SK-N-SH (cell line): ENCODE measurements around the gene SORCS3. TPM values are rescaled to one million over a fixed set of nuclear protein-coding genes. Genes with fewer than 3 reads are reported as not detected.

Source experiments
- CTCF ChIA-PET: fragments of 300-600, 350-600 bp; formaldehyde crosslinking; extraction: SDS; loops from one replicate; lab custom pipeline; 2021; lab: Yijun Ruan, JAX
- POLR2A ChIA-PET: fragments of 350-600 bp; sonication (Branson Sonifier 250); formaldehyde crosslinking; extraction: SDS; loops from one replicate; lab custom pipeline; 2020; ENCODE audit warnings: antibody characterized with exemption, inconsistent platforms; lab: Yijun Ruan, JAX
- DNase-seq: peaks from one replicate; pipeline ENCODE4 v3.0.0; 2012
- H2AFZ ChIP-seq: fragments of 200-600 bp; sonication (generic); 2 replicates; pipeline ENCODE4 v1.8.1; 2016; ENCODE audit warnings: antibody characterized with exemption, mild to moderate bottlenecking, low read depth
- H3F3A ChIP-seq: fragments of 200-600 bp; sonication (generic); replicated peaks from 2 replicates; pipeline ENCODE3; 2016; ENCODE audit warnings: antibody characterized with exemption, mild to moderate bottlenecking; ENCODE audit not compliant: insufficient read depth
- H3K27ac ChIP-seq, 2 experiments: fragments of 200-500 bp in 1 of 2; fragments of 200-600 bp in 1 of 2; sonication (Bioruptor generic) in 1 of 2; sonication (generic), shearing (Covaris generic) in 1 of 2; 2 replicates each; pipeline versions ENCODE4 v1.5.1 to v1.6.1; 2014 to 2016; ENCODE audit warnings: low read depth in 2 of 2, inconsistent platforms in 1 of 2, low read length in 1 of 2, mild to moderate bottlenecking in 1 of 2, mixed read lengths in 1 of 2
- H3K27me3 ChIP-seq: fragments of 200-600 bp; sonication (generic), shearing (Covaris generic); 2 replicates; pipeline ENCODE4 v1.6.1; 2016; ENCODE audit warnings: mixed run types; ENCODE audit not compliant: insufficient read depth
- H3K36me3 ChIP-seq, 2 experiments: fragments of 200-500 bp in 1 of 2; fragments of 200-600 bp in 1 of 2; sonication (Bioruptor generic) in 1 of 2; sonication (generic) in 1 of 2; replicated peaks in 1 of 2; 2 replicates each; pipeline versions ENCODE3 to v1.5.1; 2014 to 2016; ENCODE audit warnings: low read length in 1 of 2, mild to moderate bottlenecking in 1 of 2; ENCODE audit not compliant: insufficient read depth in 2 of 2, control insufficient read depth in 1 of 2
- H3K4me1 ChIP-seq, 2 experiments: fragments of 200-500 bp in 1 of 2; fragments of 200-600 bp in 1 of 2; sonication (Bioruptor generic) in 1 of 2; sonication (generic), shearing (Covaris generic) in 1 of 2; 2 replicates each; pipeline versions ENCODE4 v1.5.1 to v1.6.1; 2014 to 2016; ENCODE audit warnings: low read depth in 1 of 2, low read length in 1 of 2, mixed run types in 1 of 2; ENCODE audit not compliant: insufficient read depth in 2 of 2, control insufficient read depth in 1 of 2
- H3K4me2 ChIP-seq: fragments of 200-600 bp; sonication (generic), shearing (Covaris generic); 2 replicates; pipeline ENCODE4 v1.6.1; 2017; ENCODE audit warnings: mixed run types
- H3K4me3 ChIP-seq, 2 experiments: fragments of 200-500 bp in 1 of 2; fragments of 200-600 bp in 1 of 2; sonication (Bioruptor generic) in 1 of 2; sonication (generic), shearing (Covaris generic) in 1 of 2; 2 replicates each; pipeline versions ENCODE4 v1.5.1 to v1.8.1; 2014 to 2016; ENCODE audit warnings: low read depth in 2 of 2, inconsistent platforms in 1 of 2, low read length in 1 of 2, mild to moderate bottlenecking in 1 of 2, mixed read lengths in 1 of 2, moderate library complexity in 1 of 2
- H3K79me2 ChIP-seq: fragments of 200-600 bp; sonication (generic); 2 replicates; pipeline ENCODE4 v1.8.1; 2017; ENCODE audit warnings: mild to moderate bottlenecking; ENCODE audit not compliant: insufficient read depth
- H3K9ac ChIP-seq: fragments of 200-600 bp; sonication (generic); 2 replicates; pipeline ENCODE4 v1.6.1; 2017; ENCODE audit warnings: mixed run types
- H3K9me2 ChIP-seq: fragments of 200-600 bp; sonication (generic); 2 replicates; pipeline ENCODE4 v1.6.1; 2017; ENCODE audit warnings: mixed run types
- H3K9me3 ChIP-seq: fragments of 200-600 bp; sonication (generic); 2 replicates; pipeline ENCODE4 v1.6.1; 2017; ENCODE audit warnings: mixed run types, mild to moderate bottlenecking, moderate library complexity
- H4K20me1 ChIP-seq: fragments of 200-600 bp; sonication (generic); 2 replicates; pipeline ENCODE4 v1.6.1; 2017; ENCODE audit warnings: mild to moderate bottlenecking, mixed run types; ENCODE audit not compliant: insufficient read depth
- EP300 ChIP-seq, 2 experiments: IDR thresholded peaks; 2 replicates each; pipeline versions ENCODE4 v1.4.0 to v1.6.1; 2012; ENCODE audit warnings: borderline replicate concordance in 1 of 2, low read depth in 1 of 2, low read length in 1 of 2
- EZH2phosphoT487 ChIP-seq: fragments of 200-600 bp; sonication (generic); IDR thresholded peaks from 2 replicates; pipeline ENCODE4 v1.6.1; 2017; ENCODE audit warnings: low read depth, mixed run types, mild to moderate bottlenecking, antibody characterized with exemption, moderate library complexity, borderline replicate concordance
- FOXJ3 ChIP-seq: sonication (generic); formaldehyde crosslinking; IDR thresholded peaks from 2 replicates; pipeline ENCODE4 v1.5.1; 2020; ENCODE audit warnings: mild to moderate bottlenecking, missing genetic modification reagents
- IRF3 ChIP-seq: fragments of 150-350 bp; IDR thresholded peaks from 2 replicates; pipeline ENCODE4 v1.6.1; 2016; ENCODE audit warnings: mild to moderate bottlenecking, low read depth, low read length
- NFIC ChIP-seq: IDR thresholded peaks from 2 replicates; pipeline ENCODE4 v1.4.0; 2012; ENCODE audit warnings: borderline replicate concordance
- RCOR1 ChIP-seq: fragments of 150-350 bp; IDR thresholded peaks from 2 replicates; pipeline ENCODE4 v1.6.1; 2017; ENCODE audit warnings: antibody characterized with exemption, low read length
- USF2 ChIP-seq: fragments of 150-350 bp; IDR thresholded peaks from 2 replicates; pipeline ENCODE4 v1.6.1; 2017; ENCODE audit warnings: antibody characterized with exemption, low read length, low read depth, borderline replicate concordance
- YY1 ChIP-seq: IDR thresholded peaks from 2 replicates; pipeline ENCODE4 v1.4.0; 2012; ENCODE audit warnings: low read depth, mild to moderate bottlenecking
- WGBS: methylation state at CpG from one replicate; pipeline ENCODE4 v1.1.6; 2017; ENCODE audit warnings: low lambda C conversion rate; 5-methylcytosine and 5-hydroxymethylcytosine counted together
- polyA plus RNA-seq, 3 experiments: library from polyadenylated mRNA; depleted of rRNA; stranded (reverse); fragments of >200 nt; gene quantifications; 2 replicates each; pipeline ENCODE4 v1.2.3, GENCODE V29; 2012
- TF ChIP-seq, protein P1 (sequence below): IDR thresholded peaks from 2 replicates; pipeline ENCODE4 v1.4.0; 2012; ENCODE audit warnings: low read depth
- TF ChIP-seq, protein P2 (sequence below): IDR thresholded peaks from 2 replicates; pipeline ENCODE4 v1.4.0; 2012; ENCODE audit warnings: low read depth, borderline replicate concordance
- TF ChIP-seq, protein P3 (sequence below): fragments of 200-600 bp; sonication (generic); IDR thresholded peaks from 2 replicates; pipeline ENCODE4 v1.6.1; 2017; ENCODE audit warnings: antibody characterized with exemption, mild to moderate bottlenecking, moderate library complexity

The SORCS3 gene
- polyA plus RNA-seq, 1 of the 3 experiments (the other 2 are of a cell fraction), result not detected

- TF ChIP-seq YY1 (no peak), FOXJ3 (CRISPR knock-in tag) (no peak), RCOR1 (no peak), EP300 (IDR thresholded peaks at IDR 0.05; ENCODE audit: borderline replicate concordance in 1 of 2, low read depth in 1 of 2, low read length in 1 of 2) (no peak), EZH2phosphoT487 (no peak)
- TF ChIP-seq, protein P1, sequence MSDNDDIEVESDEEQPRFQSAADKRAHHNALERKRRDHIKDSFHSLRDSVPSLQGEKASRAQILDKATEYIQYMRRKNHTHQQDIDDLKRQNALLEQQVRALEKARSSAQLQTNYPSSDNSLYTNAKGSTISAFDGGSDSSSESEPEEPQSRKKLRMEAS, result no peak
Observed at GRCh38 chr10:104741127-104741526, 100.0 kb downstream of the SORCS3 start (continued).

- no peaks in the 10 kb centered on the region for H3K36me3 ChIP-seq
- no peak overlapping the region for H3K4me3 ChIP-seq
- H3F3A ChIP-seq, result no peaks in the 10 kb centered on the region
- ChIA-PET POLR2A (no interaction called here), CTCF (interaction anchor here (1.0 kb wide), 1 partner anchor 105 kb away, joined by 3 read pairs; no protein-coding TSS in a partner anchor)
- TF ChIP-seq, protein P1, result no peak
- no peaks in the 10 kb centered on the region for H3K4me1 ChIP-seq
- H3K9me3 ChIP-seq, result no peaks in the 10 kb centered on the region
- 17% methylated on average over 1 of the region's 1 CpG for WGBS
- H3K79me2 ChIP-seq, result no peaks in the 10 kb centered on the region
- no peak overlapping the region for H3K4me2 ChIP-seq
- no peak overlapping the region for H3K27ac ChIP-seq
- no peak overlapping the region for H3K9ac ChIP-seq
- H2AFZ ChIP-seq, result no peak overlapping the region
- no peaks in the 10 kb centered on the region for H3K9me2 ChIP-seq
- no peak for DNase-seq
- H3K27me3 ChIP-seq, result no peaks in the 10 kb centered on the region
- no peaks in the 10 kb centered on the region for H4K20me1 ChIP-seq
Observed at GRCh38 chr10:104744052-104744451, 103.0 kb downstream of the SORCS3 start.

DNA sequence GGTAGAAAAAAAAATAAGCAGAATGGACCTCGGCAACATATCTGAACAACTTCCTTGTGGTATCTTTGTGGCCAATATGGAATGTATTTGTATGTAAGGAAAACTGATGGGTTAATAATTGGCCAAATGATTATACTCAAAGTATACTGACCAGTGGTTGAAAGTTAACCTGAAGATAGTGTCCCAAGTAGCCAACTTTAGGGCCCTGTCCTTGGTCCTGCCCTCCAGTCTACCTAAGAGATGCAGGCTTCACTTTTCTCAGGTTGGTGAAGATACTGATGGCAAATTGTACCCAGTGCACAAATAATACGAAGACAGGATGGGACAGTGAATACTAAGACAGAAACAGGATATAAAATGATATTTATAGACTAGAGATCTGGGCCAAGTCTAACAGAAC is 109.2 kb downstream of the SORCS3 start:
- Histone ChIP-seq H3K27ac (no peak overlapping the region), H3K36me3 (no peaks in the 10 kb centered on the region), H3K79me2 (no peaks in the 10 kb centered on the region)
- TF ChIP-seq NFIC, result no peak
- TF ChIP-seq, protein P2, sequence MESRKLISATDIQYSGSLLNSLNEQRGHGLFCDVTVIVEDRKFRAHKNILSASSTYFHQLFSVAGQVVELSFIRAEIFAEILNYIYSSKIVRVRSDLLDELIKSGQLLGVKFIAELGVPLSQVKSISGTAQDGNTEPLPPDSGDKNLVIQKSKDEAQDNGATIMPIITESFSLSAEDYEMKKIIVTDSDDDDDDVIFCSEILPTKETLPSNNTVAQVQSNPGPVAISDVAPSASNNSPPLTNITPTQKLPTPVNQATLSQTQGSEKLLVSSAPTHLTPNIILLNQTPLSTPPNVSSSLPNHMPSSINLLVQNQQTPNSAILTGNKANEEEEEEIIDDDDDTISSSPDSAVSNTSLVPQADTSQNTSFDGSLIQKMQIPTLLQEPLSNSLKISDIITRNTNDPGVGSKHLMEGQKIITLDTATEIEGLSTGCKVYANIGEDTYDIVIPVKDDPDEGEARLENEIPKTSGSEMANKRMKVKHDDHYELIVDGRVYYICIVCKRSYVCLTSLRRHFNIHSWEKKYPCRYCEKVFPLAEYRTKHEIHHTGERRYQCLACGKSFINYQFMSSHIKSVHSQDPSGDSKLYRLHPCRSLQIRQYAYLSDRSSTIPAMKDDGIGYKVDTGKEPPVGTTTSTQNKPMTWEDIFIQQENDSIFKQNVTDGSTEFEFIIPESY, result no peak
- TF ChIP-seq EZH2phosphoT487, result no peak
- TF ChIP-seq YY1, result no peak
- TF ChIP-seq FOXJ3 (CRISPR knock-in tag), result no peak
- no peak for TF ChIP-seq EP300 (IDR thresholded peaks at IDR 0.05; ENCODE audit: borderline replicate concordance in 1 of 2, low read depth in 1 of 2, low read length in 1 of 2)
- TF ChIP-seq IRF3, result no peak
- no peak for TF ChIP-seq RCOR1
- TF ChIP-seq, protein P3, sequence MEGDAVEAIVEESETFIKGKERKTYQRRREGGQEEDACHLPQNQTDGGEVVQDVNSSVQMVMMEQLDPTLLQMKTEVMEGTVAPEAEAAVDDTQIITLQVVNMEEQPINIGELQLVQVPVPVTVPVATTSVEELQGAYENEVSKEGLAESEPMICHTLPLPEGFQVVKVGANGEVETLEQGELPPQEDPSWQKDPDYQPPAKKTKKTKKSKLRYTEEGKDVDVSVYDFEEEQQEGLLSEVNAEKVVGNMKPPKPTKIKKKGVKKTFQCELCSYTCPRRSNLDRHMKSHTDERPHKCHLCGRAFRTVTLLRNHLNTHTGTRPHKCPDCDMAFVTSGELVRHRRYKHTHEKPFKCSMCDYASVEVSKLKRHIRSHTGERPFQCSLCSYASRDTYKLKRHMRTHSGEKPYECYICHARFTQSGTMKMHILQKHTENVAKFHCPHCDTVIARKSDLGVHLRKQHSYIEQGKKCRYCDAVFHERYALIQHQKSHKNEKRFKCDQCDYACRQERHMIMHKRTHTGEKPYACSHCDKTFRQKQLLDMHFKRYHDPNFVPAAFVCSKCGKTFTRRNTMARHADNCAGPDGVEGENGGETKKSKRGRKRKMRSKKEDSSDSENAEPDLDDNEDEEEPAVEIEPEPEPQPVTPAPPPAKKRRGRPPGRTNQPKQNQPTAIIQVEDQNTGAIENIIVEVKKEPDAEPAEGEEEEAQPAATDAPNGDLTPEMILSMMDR, result no peak
- no peak for TF ChIP-seq USF2
- TF ChIP-seq, all 33 proteins: peak for 0
- no peak overlapping the region for H2AFZ ChIP-seq
- H3K9me3 ChIP-seq, result no peaks in the 10 kb centered on the region
- H3K9me2 ChIP-seq, result no peaks in the 10 kb centered on the region
- no peaks in the 10 kb centered on the region for H4K20me1 ChIP-seq
- 13% methylated on average over 2 of the region's 2 CpGs for WGBS
- no peaks in the 10 kb centered on the region for H3K4me1 ChIP-seq
- no peak overlapping the region for H3K9ac ChIP-seq
- no peaks in the 10 kb centered on the region for H3K27me3 ChIP-seq
- ChIA-PET POLR2A (no interaction called here), CTCF (no interaction called here)
- DNase-seq, result no peak
- no peak overlapping the region for H3K4me3 ChIP-seq
- H3F3A ChIP-seq, result no peaks in the 10 kb centered on the region
- H3K4me2 ChIP-seq, result no peak overlapping the region
